ENCODE measurements around the gene TBC1D1. TPM values are rescaled to one million over a fixed set of nuclear protein-coding genes. Genes with fewer than 3 reads are reported as not detected.

Gene TBC1D1
- total RNA-seq, 1 donor: 101 TPM

GRCh38 chr4:38037612-38038011 is 146.7 kb downstream of the TBC1D1 start:
- TF ChIP-seq CTCF (IDR thresholded peaks at IDR 0.05; ENCODE audit: insufficient read depth, low read depth, low read length): no peak
- no peak for DNase-seq (ENCODE audit: low read depth)
- H3K4me3 ChIP-seq (ENCODE audit: low read depth, low read length): no peak overlapping the region

GRCh38 chr4:38040619-38041018 is 149.7 kb downstream of the TBC1D1 start:
- no peak overlapping the region for H3K4me3 ChIP-seq (ENCODE audit: low read depth, low read length)
- no peak for TF ChIP-seq CTCF (IDR thresholded peaks at IDR 0.05; ENCODE audit: insufficient read depth, low read depth, low read length)
- DNase-seq (ENCODE audit: low read depth): no peak

GRCh38 chr4:38044060-38044459 is 153.2 kb downstream of the TBC1D1 start:
- no peak for DNase-seq (ENCODE audit: low read depth)
- TF ChIP-seq CTCF (IDR thresholded peaks at IDR 0.05; ENCODE audit: insufficient read depth, low read depth, low read length): no peak

GRCh38 chr4:38045289-38045988 is 154.6 kb downstream of the TBC1D1 start:
- H3K4me3 ChIP-seq (ENCODE audit: low read depth, low read length): no peak overlapping the region
- TF ChIP-seq CTCF (IDR thresholded peaks at IDR 0.05; ENCODE audit: insufficient read depth, low read depth, low read length): no peak
- DNase-seq (ENCODE audit: low read depth): no peak

More at GRCh38 chr4:38044060-38044459, 153.2 kb downstream of the TBC1D1 start:
- H3K4me3 ChIP-seq (ENCODE audit: low read depth, low read length): no peak overlapping the region

- no peak for TF ChIP-seq CTCF (IDR thresholded peaks at IDR 0.05; ENCODE audit: insufficient read depth, low read depth, low read length)
- no peak overlapping the region for H3K4me3 ChIP-seq (ENCODE audit: low read depth, low read length)
- no peak for DNase-seq (ENCODE audit: low read depth)
Observed at GRCh38 chr4:38046727-38047489, 156.0 kb downstream of the TBC1D1 start.

GRCh38 chr4:38049545-38050170 is 158.8 kb downstream of the TBC1D1 start:
- DNase-seq (ENCODE audit: low read depth): no peak
- H3K4me3 ChIP-seq (ENCODE audit: low read depth, low read length): no peak overlapping the region
- no peak for TF ChIP-seq CTCF (IDR thresholded peaks at IDR 0.05; ENCODE audit: insufficient read depth, low read depth, low read length)
